Esophagus muscularis mucosa (tissue), 4 donors: Measurements from ENCODE around the gene TBC1D10A. TPM values are rescaled to one million over a fixed set of nuclear protein-coding genes. Genes with fewer than 3 reads are reported as not detected.
A peak's percentile ranks its signal among the peaks of the same experiment; 100 is the strongest.

ENCODE experiments used
- DNase-seq: peaks from one replicate; pipeline ENCODE4 v3.0.0-alpha.2; 2017; ENCODE audit errors: extremely low spot score
- H3K27ac ChIP-seq, 4 donors: fragments of 200-600 bp; sonication (generic); replicated peaks in 1 of 4; 1 replicate in 3 of 4; 2 replicates in 1 of 4; pipeline ENCODE4 v1.5.1; 2016 to 2019; ENCODE audit warnings: mild to moderate bottlenecking in 1 of 4
- H3K27me3 ChIP-seq, 4 donors: fragments of 200-600 bp; sonication (generic); one replicate each; pipeline versions ENCODE4 v1.5.1 to v1.6.0; 2016 to 2019
- H3K36me3 ChIP-seq, 4 donors: fragments of 200-600 bp; sonication (generic); one replicate each; pipeline ENCODE4 v1.5.1; 2016 to 2019
- H3K4me1 ChIP-seq, 4 donors: fragments of 200-600 bp; sonication (generic); one replicate each; pipeline ENCODE4 v1.5.1; 2016 to 2019
- H3K4me3 ChIP-seq, 4 donors: fragments of 200-600 bp; sonication (generic); 1 replicate in 2 of 4; 2 replicates in 2 of 4; pipeline ENCODE4 v1.5.1; 2016 to 2019; ENCODE audit warnings: mild to moderate bottlenecking in 4 of 4, moderate library complexity in 1 of 4
- H3K9me3 ChIP-seq, 4 donors: fragments of 200-600 bp; sonication (generic); 1 replicate in 3 of 4; 2 replicates in 1 of 4; pipeline ENCODE4 v1.5.1; 2016 to 2019
- CTCF ChIP-seq, 3 experiments: fragments of 200-600 bp in 2 of 3; fragments of 450-650 bp in 1 of 3; sonication (generic) in 2 of 3; IDR thresholded peaks; one replicate each; pipeline ENCODE4 v1.5.1; 2017 to 2019; ENCODE audit warnings: antibody characterized with exemption in 3 of 3, mild to moderate bottlenecking in 2 of 3, moderate library complexity in 1 of 3
- EP300 ChIP-seq: sonication (generic); formaldehyde crosslinking; IDR thresholded peaks from one replicate; pipeline ENCODE4 v1.6.1; 2017; ENCODE audit warnings: antibody characterized with exemption
- POLR2A ChIP-seq: fragments of 450-650 bp; IDR thresholded peaks from one replicate; pipeline ENCODE4 v1.6.1; 2017; ENCODE audit warnings: antibody characterized with exemption, moderate library complexity, mild to moderate bottlenecking, low read depth
- POLR2AphosphoS5 ChIP-seq, 2 donors: sonication (generic); formaldehyde crosslinking; IDR thresholded peaks; one replicate each; pipeline ENCODE4 v1.6.1; 2017; ENCODE audit warnings: antibody characterized with exemption in 2 of 2
- WGBS: methylation state at CpG from one replicate; pipeline ENCODE4 v1.1.5; 2018; 5-methylcytosine and 5-hydroxymethylcytosine counted together
- intact Hi-C: fragments of 100-400 bp; cut with DNase I; formaldehyde crosslinking; loops from one replicate; pipeline ENCODE4 v1.15.1; 2023
- total RNA-seq, 4 donors: library from RNA; depleted of rRNA; stranded (reverse); fragments of >200 nt; gene quantifications; one replicate each; pipeline versions ENCODE4 v1.1.0 to v1.2.1, GENCODE V29; 2016

The TBC1D10A gene
- total RNA-seq, 4 donors from 2014 or later = 29.5 to 40.3 (median 38.0) TPM

DNA sequence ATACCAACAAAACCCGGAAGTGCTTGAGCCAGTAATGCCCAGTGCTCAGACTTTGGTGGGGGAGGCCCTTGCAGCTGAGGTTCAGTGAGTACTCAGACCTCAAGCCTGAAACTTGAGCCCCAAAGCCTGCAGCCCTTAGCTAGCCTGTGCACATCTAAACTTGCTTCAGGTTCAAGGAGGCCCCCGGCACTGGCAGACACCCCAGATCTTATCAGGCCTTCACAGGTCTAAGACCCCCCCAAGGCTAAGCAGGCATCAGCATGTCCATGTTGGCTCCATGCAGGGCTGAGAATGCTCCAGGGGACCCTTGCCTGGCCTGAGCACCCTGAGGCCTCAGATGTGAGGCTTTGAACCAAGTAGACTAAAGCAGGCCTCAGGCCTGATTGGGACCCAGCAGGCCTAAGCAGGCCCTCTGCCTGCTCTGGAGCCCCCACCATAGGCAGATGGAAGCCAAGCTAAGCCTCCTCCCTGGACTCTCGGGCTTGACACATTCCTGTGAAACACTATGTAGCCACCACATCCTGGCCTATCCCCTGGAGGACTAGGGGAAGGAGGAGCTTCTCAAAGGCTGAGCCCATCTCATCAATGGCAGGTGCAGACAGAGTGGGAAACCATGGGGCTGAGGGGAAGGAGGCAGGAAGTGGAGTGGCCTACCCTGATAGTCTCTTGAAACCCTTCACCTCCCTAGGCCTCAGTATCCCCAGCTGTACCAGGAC is 36.2 kb downstream of the TBC1D10A start:
- intact Hi-C loops = no loop called here
- peak overlapping the region; percentile 76 to 99 (median 92) for H3K4me3 ChIP-seq
- H3K9me3 ChIP-seq = no peaks in the 10 kb centered on the region
- peaks cover 41 to 52% (median 50%) of the 10 kb centered on the region in 4 donors for H3K4me1 ChIP-seq
- TF ChIP-seq POLR2A (no peak), POLR2AphosphoS5 (IDR thresholded peaks at IDR 0.05) (no peak), EP300 (no peak)
- no peak for DNase-seq
- H3K36me3 ChIP-seq = peaks cover 28 to 54% (median 49%) of the 10 kb centered on the region in 4 donors
- WGBS = 67% methylated on average over 2 of the region's 3 CpGs
- peak overlapping the region; percentile 94 to 99 (median 98) for H3K27ac ChIP-seq
- no peaks in the 10 kb centered on the region for H3K27me3 ChIP-seq

- peaks cover 41 to 52% (median 50%) of the 10 kb centered on the region in 4 donors for H3K4me1 ChIP-seq
- H3K4me3 ChIP-seq = peak overlapping the region; percentile 76 to 99 (median 92)
- WGBS = 36% methylated on average over 5 of the region's 12 CpGs
- DNase-seq = no peak
- peaks cover 29 to 54% (median 49%) of the 10 kb centered on the region in 4 donors for H3K36me3 ChIP-seq
- H3K9me3 ChIP-seq = no peaks in the 10 kb centered on the region
- no peaks in the 10 kb centered on the region for H3K27me3 ChIP-seq
- peak overlapping the region; percentile 94 to 99 (median 98) for H3K27ac ChIP-seq
- TF ChIP-seq EP300 (no peak), CTCF (IDR thresholded peaks at IDR 0.05) (no peak), POLR2A (peak; percentile 51), POLR2AphosphoS5 (IDR thresholded peaks at IDR 0.05) (no peak)
- intact Hi-C loops = loop anchor here (2.0 kb wide), 1 partner anchor 37 kb away; the partner anchor contains the start of gene TBC1D10A
These were observed 36.8 kb downstream of the TBC1D10A start for GRCh38 chr22:30289980-30290313.

DNA sequence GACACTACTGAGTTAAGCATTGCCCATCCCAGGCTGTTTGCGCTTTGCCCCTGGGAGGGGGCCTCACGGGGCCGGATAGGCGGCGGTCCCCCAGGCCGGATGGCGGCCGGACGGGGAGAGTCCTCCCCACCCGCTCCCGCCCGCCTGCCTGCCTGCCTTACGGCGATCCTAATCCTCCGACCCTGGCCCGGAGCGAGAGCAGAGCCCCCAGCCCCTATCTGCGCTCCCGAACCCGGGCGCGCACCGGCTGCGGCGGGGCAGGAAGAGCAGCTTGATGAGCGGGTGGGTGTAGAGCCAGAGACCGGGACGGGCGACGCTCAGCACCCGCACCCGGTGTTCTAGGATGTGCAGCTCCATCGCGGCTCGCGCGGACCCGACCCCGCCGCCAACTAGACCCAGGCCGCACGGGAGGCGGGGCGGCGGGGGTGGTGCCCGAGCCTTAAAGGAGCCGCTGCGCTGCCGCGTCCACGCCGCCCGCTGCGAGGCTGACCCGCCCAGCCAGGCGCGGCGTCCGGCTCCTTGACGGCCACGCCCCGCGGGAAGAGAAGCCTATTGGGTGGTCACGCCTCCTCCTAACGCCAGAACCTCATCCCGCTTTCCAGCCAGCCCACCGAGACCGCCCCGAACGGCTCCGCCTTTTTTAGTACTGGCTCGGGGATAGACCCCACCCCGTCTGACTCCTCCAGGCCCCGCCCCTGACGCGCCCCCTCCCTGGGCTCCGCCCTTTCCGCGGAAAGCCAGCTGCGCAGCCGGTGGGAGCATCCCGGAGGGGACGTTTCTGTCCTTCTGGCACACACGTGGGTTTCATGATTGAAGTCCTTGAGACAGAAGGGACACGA is 37.4 kb downstream of the TBC1D10A start, which contains the start of gene CASTOR1:
Gene CASTOR1, minus strand, starts transcription at position 365 of the 839 bp plus-strand sequence. Its CDS starts 8 bp downstream, at position 357.
- H3K27ac ChIP-seq = peak within 1 kb of the TSS; percentile 94 to 99 (median 98)
- intact Hi-C loops = loop anchor here (2.0 kb wide), 1 partner anchor 37 kb away; the partner anchor contains the start of gene TBC1D10A
- no peaks in the 10 kb centered on the region for H3K27me3 ChIP-seq
- H3K36me3 ChIP-seq = peaks cover 29 to 54% (median 49%) of the 10 kb centered on the region in 4 donors
- peak; percentile 100 for DNase-seq
- TF ChIP-seq CTCF (IDR thresholded peaks at IDR 0.05) = peak in 1 of 3 experiments; percentile 6
- peak; percentile 86 to 97 for TF ChIP-seq POLR2AphosphoS5 (IDR thresholded peaks at IDR 0.05)
- TF ChIP-seq POLR2A = peak; percentile 65
- no peak for TF ChIP-seq EP300
- peaks cover 41 to 52% (median 50%) of the 10 kb centered on the region in 4 donors for H3K4me1 ChIP-seq
- 1% methylated on average over 37 of the region's 85 CpGs for WGBS
- no peaks in the 10 kb centered on the region for H3K9me3 ChIP-seq
- peak within 1 kb of the TSS; percentile 76 to 99 (median 92) for H3K4me3 ChIP-seq

GRCh38 chr22:30288419-30289140 is 38.2 kb downstream of the TBC1D10A start:
- Histone ChIP-seq H3K4me1 (peaks cover 41 to 52% (median 50%) of the 10 kb centered on the region in 4 donors), H3K4me3 (peak overlapping the region; percentile 76 to 99 (median 92)), H3K36me3 (peaks cover 21 to 54% (median 46%) of the 10 kb centered on the region in 4 donors), H3K27ac (peak overlapping the region; percentile 94 to 99 (median 98)), H3K27me3 (no peaks in the 10 kb centered on the region), H3K9me3 (no peaks in the 10 kb centered on the region)
- 24% methylated on average over 18 of the region's 27 CpGs for WGBS
- DNase-seq = no peak
- intact Hi-C loops = loop anchor here (1.0 to 2.0 kb wide), 2 partner anchors 38 to 98 kb away; partner anchors contain the start of gene TBC1D10A
- no peak for TF ChIP-seq POLR2A
- TF ChIP-seq POLR2AphosphoS5 (IDR thresholded peaks at IDR 0.05) = no peak
- no peak for TF ChIP-seq EP300
- TF ChIP-seq CTCF (IDR thresholded peaks at IDR 0.05) = no peak
